HG03469 (cell line): ENCODE results near the gene VWA5B2.
"Not testable (repeated sequence)": the region's sequence is repeated elsewhere in the genome, so short reads cannot be mapped to it uniquely, and the experiment has no call there.

Experiments
- ATAC-seq: cut with Tn5 transposase; IDR thresholded peaks from one replicate; pipeline ENCODE4 v1.9.1; 2021; ENCODE audit warnings: mild to moderate bottlenecking, moderate library complexity, moderate number of reproducible peaks; ENCODE audit not compliant: unreplicated experiment

VWA5B2 gene

DNA sequence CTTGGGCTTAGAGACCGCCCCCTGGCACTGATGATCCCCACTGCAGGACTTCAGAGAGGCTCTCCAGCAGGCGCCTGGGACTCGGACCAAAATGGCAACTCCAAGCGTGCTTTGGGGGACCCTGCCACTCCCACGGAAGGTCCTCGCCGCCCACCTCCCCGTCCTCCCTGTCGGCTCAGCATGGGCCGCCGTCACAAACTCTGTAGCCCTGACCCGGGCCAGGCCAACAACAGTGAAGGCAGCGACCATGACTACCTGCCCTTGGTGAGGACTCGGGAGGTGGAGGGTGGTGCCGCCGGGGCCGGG is 11.7 kb downstream of the VWA5B2 start:
- no peak for ATAC-seq

DNA sequence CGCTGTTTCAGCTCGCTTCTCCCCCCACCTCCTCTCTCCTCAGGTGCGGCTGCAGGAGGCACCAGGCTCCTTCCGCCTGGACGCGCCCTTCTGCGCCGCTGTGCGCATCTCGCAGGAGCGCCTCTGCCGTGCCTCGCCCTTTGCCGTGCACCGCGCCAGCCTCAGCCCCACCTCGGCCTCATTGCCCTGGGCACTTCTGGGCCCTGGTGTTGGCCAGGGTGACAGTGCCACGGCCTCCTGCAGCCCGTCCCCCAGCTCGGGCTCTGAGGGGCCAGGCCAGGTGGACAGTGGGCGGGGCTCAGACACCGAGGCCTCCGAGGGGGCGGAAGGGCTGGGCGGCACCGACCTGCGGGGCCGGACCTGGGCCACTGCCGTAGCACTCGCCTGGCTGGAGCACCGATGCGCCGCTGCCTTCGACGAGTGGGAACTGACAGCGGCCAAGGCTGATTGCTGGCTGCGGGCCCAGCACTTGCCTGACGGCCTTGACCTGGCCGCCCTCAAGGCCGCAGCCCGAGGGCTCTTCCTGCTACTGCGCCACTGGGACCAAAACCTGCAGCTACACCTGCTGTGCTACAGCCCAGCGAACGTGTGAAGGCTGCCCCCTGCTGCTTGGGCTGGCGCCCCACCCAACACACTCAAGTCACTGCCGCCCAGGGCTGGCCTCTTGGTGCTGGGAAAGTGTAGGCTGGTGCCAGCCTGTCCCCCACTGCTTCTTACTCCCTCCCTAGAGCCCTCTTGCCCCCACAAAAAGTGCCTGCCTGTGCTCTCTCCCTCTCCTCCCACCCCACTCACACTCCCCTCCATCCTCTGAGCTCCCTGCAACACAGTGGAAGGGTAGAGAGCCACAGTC is 12.3 kb downstream of the VWA5B2 start:
- ATAC-seq, result no peak

DNA sequence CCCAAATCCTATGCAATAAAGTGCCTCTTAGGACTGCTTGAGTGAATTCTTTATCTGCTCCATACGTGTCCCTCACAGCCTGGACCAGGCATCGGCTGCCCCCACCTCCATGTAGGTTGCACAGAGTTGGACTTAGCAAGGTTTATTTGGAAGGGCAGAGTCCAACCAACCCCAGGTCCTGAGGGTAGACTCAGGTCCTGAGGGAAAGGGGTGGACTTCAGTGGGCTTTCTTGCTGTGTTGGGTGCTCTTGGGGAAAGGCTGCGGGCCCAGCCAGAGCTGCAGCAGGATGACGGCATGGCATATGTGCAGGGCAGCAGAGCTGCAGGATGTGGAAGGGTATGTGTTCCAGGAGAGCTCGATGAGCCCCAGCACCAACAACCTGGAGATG is 12.9 kb downstream of the VWA5B2 start:
- ATAC-seq, result no peak

DNA sequence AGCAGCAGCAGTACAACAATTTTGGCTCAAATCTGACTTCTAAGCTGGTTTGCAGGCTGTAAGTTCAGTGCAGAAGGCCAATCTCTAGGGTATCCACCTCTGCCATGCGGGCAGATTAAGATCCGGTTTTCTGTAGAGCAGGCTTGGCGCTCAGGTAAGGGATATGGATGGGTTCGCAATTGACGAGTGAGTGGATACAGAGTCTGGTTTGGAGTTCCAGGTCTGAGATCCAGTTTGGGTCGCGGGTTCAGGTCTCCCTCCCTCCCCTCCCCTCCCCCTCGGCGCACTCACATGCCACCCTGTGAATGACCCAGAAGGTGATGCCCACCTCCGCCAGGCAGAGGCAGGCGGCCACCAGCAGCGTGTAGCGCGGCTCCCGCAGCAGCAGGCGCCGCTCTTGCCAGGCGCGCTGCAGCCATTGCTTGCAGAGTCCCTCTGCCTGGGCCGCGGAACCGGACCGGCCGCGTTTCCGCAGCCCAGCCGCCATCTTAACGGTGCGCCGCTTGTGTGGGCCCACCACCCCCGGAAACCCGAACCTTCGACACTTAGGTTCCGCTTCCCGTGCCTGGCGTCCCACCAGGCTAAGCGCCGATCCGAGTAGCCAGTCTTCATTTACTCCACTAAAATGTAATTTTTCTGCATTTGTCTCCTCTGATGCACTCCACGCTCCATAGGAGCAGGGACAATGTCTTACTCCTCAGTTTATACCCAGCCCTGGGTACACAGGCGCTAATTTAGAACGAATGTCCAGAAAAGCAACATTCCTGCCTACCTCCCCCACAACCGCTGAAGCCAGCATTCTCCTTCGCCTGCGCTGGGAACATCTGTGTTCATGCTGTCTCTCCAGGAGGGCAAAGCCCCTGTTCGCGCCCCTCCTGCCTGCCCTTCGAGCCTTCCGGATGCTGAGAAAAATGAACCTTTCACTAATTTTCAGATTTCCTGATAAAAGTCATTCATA is 19.3 kb downstream of the VWA5B2 start, which contains the start of gene ALG3:
ALG3 (minus strand) TSS at position 509 of the 958 bp plus-strand sequence; CDS start at position 487, 22 bp downstream.
- peak; percentile 28 for ATAC-seq

DNA sequence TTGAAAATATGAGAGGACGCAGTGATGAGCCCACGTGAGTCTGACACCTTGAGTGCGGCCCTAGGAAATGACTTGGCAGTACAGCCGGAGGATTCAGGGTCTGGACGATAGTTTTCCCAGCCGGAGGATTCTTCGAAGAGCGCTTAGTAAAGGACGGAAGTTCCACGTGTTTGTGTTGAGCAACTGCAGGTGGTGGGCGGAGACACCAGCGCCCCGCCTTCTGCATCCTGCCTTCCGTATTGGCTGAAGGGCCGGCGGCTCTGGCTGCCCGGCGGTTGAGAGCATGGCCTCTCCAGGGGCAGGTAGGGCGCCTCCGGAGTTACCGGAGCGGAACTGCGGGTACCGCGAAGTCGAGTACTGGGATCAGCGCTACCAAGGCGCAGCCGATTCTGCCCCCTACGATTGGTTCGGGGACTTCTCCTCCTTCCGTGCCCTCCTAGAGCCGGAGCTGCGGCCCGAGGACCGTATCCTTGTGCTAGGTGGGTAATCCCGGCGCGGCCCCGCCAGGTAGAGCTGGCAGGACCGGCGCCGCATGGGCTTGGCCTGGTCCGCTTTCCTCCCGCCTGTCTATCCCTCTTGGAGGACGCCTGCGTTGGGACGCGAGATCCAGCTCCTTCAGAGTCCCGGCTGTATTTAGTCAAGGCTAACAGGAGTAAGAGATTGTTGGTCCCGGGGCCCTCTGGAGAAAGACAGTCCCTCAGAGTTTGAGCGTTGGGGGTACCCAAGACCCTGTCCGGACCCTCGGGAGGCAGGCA is 20.2 kb downstream of the VWA5B2 start, which contains the start of gene EEF1AKMT4:
EEF1AKMT4 (plus strand) TSS at position 261 of the 755 bp plus-strand sequence; CDS start at position 284, 23 bp downstream.
- ATAC-seq, result peak; percentile 83

DNA sequence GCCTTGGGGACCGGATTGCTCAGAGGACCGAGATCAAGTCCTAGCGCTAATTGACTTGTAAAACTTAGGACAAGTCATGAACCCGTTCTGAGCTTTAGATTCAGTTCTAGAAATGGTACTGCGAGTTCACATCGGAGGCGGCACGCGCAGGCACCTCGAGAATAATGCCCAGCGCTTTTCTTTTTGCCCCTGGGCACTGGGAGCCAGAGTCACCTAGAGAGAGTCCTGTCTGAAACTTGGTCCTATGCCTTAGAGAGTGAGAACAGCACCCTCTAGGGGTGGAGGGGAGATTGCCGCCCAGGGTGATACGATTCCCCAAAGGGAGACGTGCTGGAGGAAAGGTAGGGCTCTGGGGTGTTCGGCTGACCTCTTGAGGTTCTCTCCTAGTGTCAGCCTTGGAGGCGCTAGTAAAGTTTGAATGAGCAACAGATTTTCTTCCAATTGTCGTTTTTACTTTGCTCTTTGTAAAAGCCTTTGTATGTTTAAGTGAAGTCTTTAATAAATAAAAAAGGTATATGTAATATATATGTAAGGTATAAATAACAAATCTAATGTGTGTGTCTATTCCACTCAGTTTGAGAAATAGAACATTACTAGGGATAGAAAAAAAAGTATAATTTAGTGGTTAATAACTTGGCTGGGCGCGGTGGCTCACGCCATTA is 20.9 kb downstream of the VWA5B2 start:
- peak; percentile 58 for ATAC-seq

DNA sequence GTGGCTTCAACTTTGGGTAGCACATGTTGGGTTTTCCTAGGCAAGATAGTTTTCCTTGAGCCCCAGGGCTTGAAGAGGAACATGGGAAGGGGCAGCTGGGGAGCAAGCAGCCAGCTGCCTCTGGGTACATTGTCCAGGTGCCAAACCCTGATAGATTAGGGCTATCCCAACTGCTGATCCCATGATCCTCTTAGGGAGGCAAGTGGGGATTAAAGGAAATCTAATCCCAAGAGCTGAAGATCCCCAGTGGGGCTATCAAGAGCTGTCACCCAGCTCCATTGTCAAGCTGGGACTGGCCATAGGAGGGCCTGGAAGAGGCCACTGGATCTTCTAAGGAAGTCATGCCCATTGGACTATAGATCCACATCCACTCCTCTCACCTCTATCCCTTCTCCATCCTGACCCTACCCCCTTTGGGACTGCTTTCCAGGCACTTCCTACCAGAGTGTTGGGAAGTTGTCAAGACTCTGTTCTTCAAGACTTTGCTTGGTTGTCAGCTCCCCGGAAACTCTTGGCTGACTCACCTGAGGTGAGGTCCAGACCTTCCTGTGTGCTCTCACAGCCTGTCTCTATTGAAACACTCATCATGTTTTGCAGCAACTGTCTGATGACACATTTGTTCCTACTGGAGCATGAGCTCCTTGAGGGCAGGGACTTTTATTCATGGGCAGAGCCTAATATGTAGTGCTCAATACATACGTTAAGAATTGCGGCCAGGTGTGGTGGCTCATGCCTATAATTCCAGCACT is 26.1 kb downstream of the VWA5B2 start:
- no peak for ATAC-seq

DNA sequence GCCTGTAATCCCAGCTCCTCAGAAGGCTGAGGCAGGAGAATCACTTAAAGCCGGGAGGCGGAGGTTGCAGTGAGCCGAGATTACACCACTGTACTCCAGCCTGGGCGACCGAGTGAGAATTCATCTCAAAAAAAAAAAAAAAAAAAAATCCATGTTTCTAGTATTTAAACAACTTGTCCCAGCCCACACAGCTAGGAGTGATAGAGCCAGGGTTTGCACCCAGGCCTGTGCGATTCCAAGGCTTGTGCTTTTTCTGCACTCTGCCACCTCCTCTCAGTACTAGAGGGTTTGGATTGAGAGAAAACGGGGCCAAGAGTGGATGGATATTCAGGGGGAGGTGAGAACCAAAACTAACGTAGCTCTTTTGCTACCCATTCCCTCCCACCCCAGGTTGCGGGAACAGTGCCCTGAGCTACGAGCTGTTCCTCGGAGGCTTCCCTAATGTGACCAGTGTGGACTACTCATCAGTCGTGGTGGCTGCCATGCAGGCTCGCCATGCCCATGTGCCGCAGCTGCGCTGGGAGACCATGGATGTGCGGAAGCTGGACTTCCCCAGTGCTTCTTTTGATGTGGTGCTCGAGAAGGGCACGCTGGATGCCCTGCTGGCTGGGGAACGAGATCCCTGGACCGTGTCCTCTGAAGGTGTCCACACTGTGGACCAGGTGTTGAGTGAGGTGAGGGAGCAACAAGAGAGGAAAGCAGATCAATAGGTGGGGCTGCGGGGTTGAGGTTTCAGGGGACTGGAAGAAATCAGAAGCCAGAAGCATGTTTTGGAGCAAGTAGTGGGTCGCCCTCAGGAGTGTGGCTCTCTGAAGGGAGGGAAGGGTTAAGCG is 27.9 kb downstream of the VWA5B2 start:
- no peak for ATAC-seq

DNA sequence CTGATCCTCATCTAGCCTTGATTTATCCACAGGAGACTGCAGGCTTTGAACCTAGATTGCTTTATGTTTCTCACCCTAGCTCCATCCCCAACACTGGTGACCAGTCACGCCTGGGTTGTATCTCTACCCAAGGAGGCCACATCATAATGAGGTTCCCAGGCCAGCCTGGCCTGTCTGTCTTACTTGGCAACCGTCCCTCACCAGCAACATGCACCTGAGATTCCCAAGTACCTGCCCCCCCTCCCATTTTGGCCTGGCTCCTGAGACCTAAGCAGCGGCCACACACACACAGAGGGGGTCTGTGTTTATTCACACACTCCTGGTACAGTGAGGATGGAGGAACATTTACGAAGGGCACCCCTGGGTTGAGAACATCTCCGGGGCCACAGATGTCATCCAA is 29.5 kb downstream of the VWA5B2 start:
- no peak for ATAC-seq

DNA sequence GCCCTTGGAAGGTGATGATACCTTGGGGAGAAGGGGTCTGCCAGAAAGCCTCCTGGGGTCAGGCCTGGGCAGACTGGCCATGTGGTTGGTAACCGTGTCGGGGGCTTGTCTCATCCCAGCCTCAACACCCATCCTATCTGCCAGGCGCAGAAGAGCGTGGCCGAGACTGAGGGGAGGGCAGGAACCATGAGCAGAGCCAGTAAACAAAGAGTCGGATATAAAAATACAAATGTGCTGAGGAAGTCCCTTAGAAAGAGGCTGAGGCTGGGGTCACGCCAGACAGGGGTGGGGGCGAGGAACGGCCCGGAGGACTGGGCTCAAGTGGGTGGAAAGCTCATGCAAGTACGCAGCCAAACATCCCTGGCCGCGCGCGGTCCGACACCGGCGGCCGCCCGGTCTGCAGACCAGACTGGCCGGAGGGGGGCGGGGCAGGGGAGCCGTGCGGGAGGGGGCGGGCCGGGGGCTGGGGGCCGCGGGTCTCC is 30.1 kb downstream of the VWA5B2 start:
- ATAC-seq, result no peak

DNA sequence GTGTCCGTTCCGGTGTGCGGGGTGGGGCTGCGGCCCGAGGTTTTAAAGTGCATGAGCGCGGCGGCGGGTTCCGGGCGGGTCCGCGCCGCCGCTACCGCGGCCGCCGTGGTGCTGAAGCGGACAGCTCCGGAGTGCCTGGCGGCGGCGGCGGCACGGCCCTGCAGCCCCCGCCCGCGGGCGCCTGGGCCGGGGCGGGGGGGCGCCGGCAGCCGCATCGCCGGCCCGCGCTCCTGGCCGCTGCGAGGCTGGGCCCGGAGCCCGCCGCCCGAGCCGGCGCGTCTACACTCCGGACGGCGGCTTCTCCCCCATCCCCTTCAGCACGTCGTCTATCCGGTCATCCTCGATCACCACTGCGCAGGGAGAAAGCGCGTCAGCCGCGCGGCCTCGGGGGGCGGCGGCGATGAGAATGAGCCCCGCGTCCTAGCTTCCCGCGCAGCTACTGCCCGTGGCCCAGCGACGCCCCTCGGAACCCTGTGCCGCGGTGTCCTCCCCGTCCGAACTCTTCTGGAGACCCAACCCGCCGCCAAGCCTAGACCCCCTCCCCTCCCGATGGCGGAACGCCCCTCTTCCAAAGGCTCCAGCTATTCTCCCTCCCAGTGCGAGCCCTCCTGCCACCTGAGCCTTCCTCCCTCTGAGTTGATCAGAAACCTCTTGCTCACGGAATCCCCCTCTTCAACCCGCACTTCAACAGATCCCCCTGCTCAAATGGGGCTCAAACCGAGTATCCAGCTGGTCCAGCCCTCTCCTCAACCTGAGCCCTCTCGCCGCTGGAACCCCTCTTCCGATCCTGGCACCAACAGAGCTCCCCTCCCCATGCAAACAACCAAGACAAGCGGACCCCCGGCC is 30.7 kb downstream of the VWA5B2 start:
- no peak for ATAC-seq

DNA sequence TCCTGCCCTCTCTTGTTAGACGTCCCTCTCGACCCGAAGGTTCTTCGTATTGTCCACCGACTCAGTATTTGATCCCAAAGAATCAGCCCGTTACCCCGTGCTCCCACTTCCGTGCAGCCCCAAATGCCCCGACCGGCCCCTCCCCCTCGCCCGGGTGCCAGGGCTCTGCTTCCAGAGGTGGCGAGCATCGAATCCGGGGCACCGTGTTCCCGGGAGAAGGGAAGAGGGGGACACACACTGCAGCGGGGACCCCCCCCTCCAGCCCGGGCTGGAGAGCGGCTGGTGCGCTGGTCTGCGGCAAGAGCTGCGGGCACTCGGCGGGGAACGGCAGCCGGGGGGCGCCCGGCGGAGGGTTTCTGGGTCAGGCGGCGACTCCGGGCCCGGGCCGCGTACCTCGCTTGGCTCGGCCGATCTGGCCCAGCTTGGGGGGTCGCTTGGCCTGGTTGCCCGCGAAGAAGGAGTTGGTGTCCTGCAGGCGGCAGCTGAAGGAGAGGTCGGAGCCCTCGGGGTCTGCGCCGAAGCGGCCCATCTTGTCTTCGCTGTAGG is 31.4 kb downstream of the VWA5B2 start:
- ATAC-seq, result no peak

DNA sequence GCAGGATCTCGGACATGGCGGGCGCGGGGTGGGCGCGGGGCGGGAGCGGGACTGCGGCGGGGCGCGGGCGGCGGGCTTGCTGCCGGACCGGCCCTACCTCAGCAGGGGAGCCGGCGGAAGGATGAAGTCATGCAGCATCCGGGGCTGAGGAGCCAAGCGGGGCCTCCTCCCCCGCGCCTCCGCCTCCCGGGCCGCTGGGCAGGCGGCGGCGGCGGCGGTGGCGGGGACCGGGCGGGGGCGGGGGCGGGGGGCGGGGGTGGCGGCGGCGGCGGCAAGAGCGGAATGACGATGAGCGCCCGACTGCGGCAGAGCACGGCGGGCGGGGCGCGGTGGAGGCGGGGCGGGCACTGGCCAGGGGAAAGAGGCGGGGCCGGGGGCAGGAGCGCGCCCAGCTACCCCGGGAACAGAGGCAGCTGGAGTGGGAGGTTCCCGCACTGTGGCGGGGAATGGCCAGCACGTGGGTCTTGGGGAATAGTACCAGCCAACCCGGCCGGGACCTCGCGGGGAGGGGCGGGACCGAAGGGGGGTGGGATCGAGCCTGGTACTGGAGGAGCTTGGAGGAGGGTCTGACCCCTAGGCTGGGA is 32.0 kb downstream of the VWA5B2 start, which contains the start of gene CAMK2N2:
CAMK2N2 (minus strand) TSS at position 284 of the 584 bp plus-strand sequence; CDS start at position 16, 268 bp downstream.
- no peak for ATAC-seq

DNA sequence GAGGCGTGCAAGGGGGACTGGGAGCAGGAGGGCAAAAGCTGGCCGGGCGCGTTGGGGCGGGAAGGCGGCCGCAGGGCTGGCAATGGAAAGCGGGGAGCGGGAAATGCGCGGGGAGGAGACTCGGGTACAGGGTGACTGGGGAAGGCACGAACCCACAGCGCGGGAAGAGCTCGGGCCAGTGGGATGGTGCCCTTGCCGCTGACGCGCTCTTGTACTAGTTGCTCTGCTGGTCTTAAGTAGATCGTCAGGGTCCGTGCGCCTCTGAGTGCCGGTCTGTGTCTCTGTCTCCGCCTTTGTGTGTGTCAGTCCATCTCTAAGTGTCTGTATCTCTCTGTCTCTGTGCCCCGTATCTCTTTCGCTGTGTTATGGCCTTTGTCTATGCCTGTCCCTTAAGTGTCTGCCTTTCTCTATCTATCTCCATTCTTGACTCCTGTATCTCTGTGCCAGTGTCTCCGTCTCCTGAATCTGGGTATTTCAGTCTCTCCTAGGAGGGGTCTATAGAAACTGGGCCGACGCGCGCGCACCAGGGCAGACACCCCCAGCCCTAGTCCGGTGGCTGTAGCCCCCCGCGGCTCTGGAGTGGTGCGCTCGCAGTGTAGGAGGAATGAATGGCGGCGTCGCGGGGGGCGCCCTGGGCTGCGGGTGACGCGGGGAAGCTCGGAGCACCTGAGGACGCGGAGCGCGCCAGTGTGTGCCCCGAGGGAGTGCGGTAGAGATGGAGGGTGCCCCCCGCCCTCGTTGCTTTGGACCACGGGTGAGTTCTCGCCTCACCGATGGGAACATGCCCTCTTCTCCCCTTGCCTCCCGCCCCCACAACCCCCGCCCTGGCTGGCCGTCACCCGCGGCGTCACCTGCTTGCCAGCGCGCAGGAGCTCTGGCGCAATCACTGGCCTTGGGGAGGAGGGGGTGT is 32.7 kb downstream of the VWA5B2 start:
- ATAC-seq, result no peak

DNA sequence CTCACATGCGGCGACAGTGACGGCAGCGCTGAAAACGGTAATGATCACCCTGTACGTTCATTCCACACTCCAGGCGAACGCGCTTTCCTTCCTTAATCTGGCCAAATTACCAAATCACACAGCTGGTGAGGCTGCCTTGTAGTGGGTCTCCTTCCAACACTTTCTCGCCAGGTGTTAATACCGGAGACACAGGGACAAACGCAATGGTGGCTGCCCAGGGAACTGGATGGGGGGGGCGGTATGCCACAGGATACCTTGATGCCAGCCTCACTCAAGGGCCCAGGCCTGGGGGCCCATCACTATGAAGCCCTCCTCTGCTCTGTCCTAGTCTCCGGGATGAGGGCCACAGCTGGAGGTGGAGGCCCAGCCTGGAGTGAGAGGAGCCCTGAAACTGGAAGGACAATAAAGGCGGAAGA is 33.4 kb downstream of the VWA5B2 start:
- no peak for ATAC-seq

DNA sequence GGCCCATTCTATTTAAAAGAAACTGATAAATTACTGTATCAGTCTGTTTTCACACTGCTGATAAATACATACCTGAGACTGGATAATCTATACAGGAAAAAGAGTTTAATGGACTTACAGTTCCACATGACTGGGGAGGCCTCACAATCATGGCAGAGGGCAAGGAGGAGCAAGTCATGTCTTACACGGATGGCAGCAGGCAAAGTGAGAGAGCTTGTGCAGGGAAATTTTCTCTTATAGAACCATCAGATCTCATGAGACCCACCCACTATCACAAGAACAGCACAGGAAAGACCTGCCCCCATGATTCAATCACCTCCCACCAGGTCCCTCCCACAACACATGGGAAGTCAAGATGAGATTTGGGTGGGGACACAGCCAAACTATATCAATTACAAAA is 37.9 kb downstream of the VWA5B2 start:
- ATAC-seq, result not testable (repeated sequence)
